ENCODE measurements around the gene CPD. TPM values are rescaled to one million over a fixed set of nuclear protein-coding genes. Genes with fewer than 3 reads are reported as not detected.

CPD gene
- total RNA-seq, 1 experiment from 2014 or later, result 38.0 TPM

GRCh38 chr17:30360086-30360808 lies 18.5 kb upstream of the CPD start:
- CTCF ChIA-PET, result no interaction called here
- Histone ChIP-seq H3K36me3 (ENCODE audit: insufficient read depth, low read length, poor library complexity, severe bottlenecking) (no peaks in the 10 kb centered on the region), H3K9me3 (ENCODE audit: low read depth, low read length, poor library complexity, severe bottlenecking) (peaks cover 10% of the 10 kb centered on the region), H3K4me1 (ENCODE audit: insufficient read depth, low read length, poor library complexity, severe bottlenecking) (no peaks in the 10 kb centered on the region), H3K27me3 (replicated peaks; ENCODE audit: insufficient read depth, low read depth, low read length, poor library complexity) (no peaks in the 10 kb centered on the region), H3K27ac (ENCODE audit: low read depth, low read length, poor library complexity, severe bottlenecking) (no peak overlapping the region), H3K4me3 (ENCODE audit: low read depth, low read length, poor library complexity, severe bottlenecking) (no peak overlapping the region)
- DNase-seq (ENCODE audit: low spot score), result no peak
- POLR2A ChIA-PET (ENCODE audit: low non-redundant PET), result no interaction called here
- no peak for TF ChIP-seq CTCF (conservative IDR thresholded peaks at IDR 0.05; ENCODE audit: low read depth, low read length)
- no peak for TF ChIP-seq EZH2 (IDR thresholded peaks at IDR 0.05; ENCODE audit: borderline replicate concordance, low read depth, low read length, poor library complexity, severe bottlenecking)
- BruUV-seq (replicated peaks), result no TSS peak
- intact Hi-C loops (cut with micrococcal nuclease; ENCODE audit: unreplicated experiment), result no loop called here

- no peak for DNase-seq (ENCODE audit: low spot score)
- H3K4me1 ChIP-seq (ENCODE audit: insufficient read depth, low read length, poor library complexity, severe bottlenecking), result no peaks in the 10 kb centered on the region
- H3K36me3 ChIP-seq (ENCODE audit: insufficient read depth, low read length, poor library complexity, severe bottlenecking), result no peaks in the 10 kb centered on the region
- ChIA-PET POLR2A (ENCODE audit: low non-redundant PET) (no interaction called here), CTCF (interaction anchor here (1.2 kb wide), 1 partner anchor 21 kb away, joined by 4 read pairs; no protein-coding TSS in a partner anchor)
- no TSS peak for BruUV-seq (replicated peaks)
- H3K4me3 ChIP-seq (ENCODE audit: low read depth, low read length, poor library complexity, severe bottlenecking), result no peak overlapping the region
- H3K27ac ChIP-seq (ENCODE audit: low read depth, low read length, poor library complexity, severe bottlenecking), result no peak overlapping the region
- H3K9me3 ChIP-seq (ENCODE audit: low read depth, low read length, poor library complexity, severe bottlenecking), result peaks cover 10% of the 10 kb centered on the region
- intact Hi-C loops (cut with micrococcal nuclease; ENCODE audit: unreplicated experiment), result no loop called here
- no peaks in the 10 kb centered on the region for H3K27me3 ChIP-seq (replicated peaks; ENCODE audit: insufficient read depth, low read depth, low read length, poor library complexity)
- TF ChIP-seq CTCF (conservative IDR thresholded peaks at IDR 0.05; ENCODE audit: low read depth, low read length) (no peak), EZH2 (IDR thresholded peaks at IDR 0.05; ENCODE audit: borderline replicate concordance, low read depth, low read length, poor library complexity, severe bottlenecking) (no peak)
Observed at GRCh38 chr17:30361766-30362279, 16.9 kb upstream of the CPD start.

- no TSS peak for BruUV-seq (replicated peaks)
- Histone ChIP-seq H3K27ac (ENCODE audit: low read depth, low read length, poor library complexity, severe bottlenecking) (no peak overlapping the region), H3K4me1 (ENCODE audit: insufficient read depth, low read length, poor library complexity, severe bottlenecking) (no peaks in the 10 kb centered on the region), H3K9me3 (ENCODE audit: low read depth, low read length, poor library complexity, severe bottlenecking) (peaks cover 10% of the 10 kb centered on the region), H3K4me3 (ENCODE audit: low read depth, low read length, poor library complexity, severe bottlenecking) (no peak overlapping the region), H3K27me3 (replicated peaks; ENCODE audit: insufficient read depth, low read depth, low read length, poor library complexity) (no peaks in the 10 kb centered on the region), H3K36me3 (ENCODE audit: insufficient read depth, low read length, poor library complexity, severe bottlenecking) (no peaks in the 10 kb centered on the region)
- POLR2A ChIA-PET (ENCODE audit: low non-redundant PET), result no interaction called here
- CTCF ChIA-PET, result no interaction called here
- TF ChIP-seq CTCF (conservative IDR thresholded peaks at IDR 0.05; ENCODE audit: low read depth, low read length), result no peak
- TF ChIP-seq EZH2 (IDR thresholded peaks at IDR 0.05; ENCODE audit: borderline replicate concordance, low read depth, low read length, poor library complexity, severe bottlenecking), result no peak
- no peak for DNase-seq (ENCODE audit: low spot score)
- intact Hi-C loops (cut with micrococcal nuclease; ENCODE audit: unreplicated experiment), result no loop called here
Observed at GRCh38 chr17:30363715-30364202, 15.0 kb upstream of the CPD start.
